NCI-H526 (cell line): ENCODE results near the gene ZNF416.
A peak's percentile ranks its signal among the peaks of the same experiment; 100 is the strongest.

Experiments
- DNase-seq, 2 experiments: peaks; one replicate each; lab custom pipeline; 2025; lab: John Stamatoyannopoulos, UW

ZNF416 gene

GRCh38 chr19:57578487-57579205, at the start of gene ZNF416:
Gene ZNF416 (minus strand): TSS chr19:57578911. CDS start chr19:57578704, 207 bp downstream.
- peak; percentile 97 to 99 for DNase-seq

- DNase-seq, result no peak
These were observed 44.4 kb upstream of the ZNF416 start for GRCh38 chr19:57623091-57623490.

- no peak for DNase-seq
These were observed 42.1 kb upstream of the ZNF416 start for GRCh38 chr19:57620673-57621348.

GRCh38 chr19:57615346-57615745, 36.6 kb upstream of the ZNF416 start:
- no peak for DNase-seq

GRCh38 chr19:57613941-57614743, 35.4 kb upstream of the ZNF416 start, which contains the start of gene ZNF134:
Gene ZNF134 (plus strand): TSS chr19:57614242. CDS start chr19:57619469, 5,227 bp downstream.
- peak; percentile 77 to 95 for DNase-seq

- no peak for DNase-seq
These were observed 32.4 kb upstream of the ZNF416 start for GRCh38 chr19:57611113-57611512.

- DNase-seq, result no peak
These were observed 28.2 kb upstream of the ZNF416 start for GRCh38 chr19:57606931-57607330.

GRCh38 chr19:57599761-57600383, 21.2 kb upstream of the ZNF416 start, which contains the start of gene ZNF530:
Gene ZNF530 (plus strand): TSS chr19:57599885. CDS start chr19:57604346, 4,461 bp downstream.
- DNase-seq, result peak; percentile 80 to 94

- no peak for DNase-seq
These were observed 20.7 kb upstream of the ZNF416 start for GRCh38 chr19:57599377-57599760.

- DNase-seq, result no peak
These were observed 8.8 kb upstream of the ZNF416 start for GRCh38 chr19:57587529-57587928.

GRCh38 chr19:57583521-57584416, 5.1 kb upstream of the ZNF416 start, which contains the start of gene ZIK1:
Gene ZIK1 (plus strand): TSS chr19:57584145. CDS start chr19:57584357, 212 bp downstream.
- peak; percentile 92 to 97 for DNase-seq

GRCh38 chr19:57583104-57583520, 4.4 kb upstream of the ZNF416 start:
- no peak for DNase-seq

- DNase-seq, result no peak
These were observed 2.0 kb downstream of the ZNF416 start for GRCh38 chr19:57576661-57577060.

- DNase-seq, result no peak
These were observed 6.2 kb downstream of the ZNF416 start for GRCh38 chr19:57572415-57572947.

GRCh38 chr19:57570707-57571106, 8.0 kb downstream of the ZNF416 start:
- DNase-seq, result no peak

GRCh38 chr19:57566396-57567265, 12.1 kb downstream of the ZNF416 start:
- DNase-seq, result peak in 1 of 2 experiments; percentile 3

GRCh38 chr19:57563547-57563946, 15.2 kb downstream of the ZNF416 start:
- DNase-seq, result no peak

- DNase-seq, result no peak
These were observed 18.6 kb downstream of the ZNF416 start for GRCh38 chr19:57560049-57560491.

- peak; percentile 42 to 89 for DNase-seq
These were observed 19.2 kb downstream of the ZNF416 start, which contains the start of gene ZNF550 for GRCh38 chr19:57559404-57560025. Gene ZNF550 (minus strand): TSS chr19:57559863. CDS start chr19:57559682, 181 bp downstream.
